Liver (tissue), 9 donors: ENCODE data around the gene BAAT. TPM values are rescaled to one million over a fixed set of nuclear protein-coding genes. Genes with fewer than 3 reads are reported as not detected.

Source experiments
- DNase-seq: peaks from one replicate; pipeline ENCODE4 v3.0.0-alpha.2; 2017; ENCODE audit warnings: low spot score
- H3K27ac ChIP-seq, 2 donors: one replicate each; pipeline ENCODE4 v1.7.0; 2013; ENCODE audit warnings: inconsistent platforms in 2 of 2, low read length in 2 of 2, control low read depth in 1 of 2, low read depth in 1 of 2, mild to moderate bottlenecking in 1 of 2
- H3K27me3 ChIP-seq, 4 donors: one replicate each; pipeline versions ENCODE4 v1.6.1 to v1.7.0; 2013; ENCODE audit warnings: low read length in 3 of 4, inconsistent platforms in 1 of 4, mild to moderate bottlenecking in 1 of 4, moderate library complexity in 1 of 4; ENCODE audit not compliant: control insufficient read depth in 4 of 4, insufficient read depth in 4 of 4
- H3K36me3 ChIP-seq, 4 donors: one replicate each; pipeline versions ENCODE4 v1.6.1 to v1.7.0; 2013; ENCODE audit warnings: low read length in 3 of 4, mild to moderate bottlenecking in 3 of 4, low read depth in 1 of 4, moderate library complexity in 1 of 4; ENCODE audit not compliant: control insufficient read depth in 4 of 4, insufficient read depth in 3 of 4
- H3K4me1 ChIP-seq, 4 donors: one replicate each; pipeline versions ENCODE4 v1.6.1 to v1.7.0; 2013; ENCODE audit warnings: low read length in 3 of 4, mild to moderate bottlenecking in 3 of 4, moderate library complexity in 1 of 4; ENCODE audit not compliant: control insufficient read depth in 4 of 4, insufficient read depth in 4 of 4
- H3K4me3 ChIP-seq, 3 donors: one replicate each; pipeline versions ENCODE4 v1.6.1 to v1.7.0; 2013; ENCODE audit warnings: low read length in 3 of 3, control low read depth in 1 of 3, low read depth in 1 of 3, mild to moderate bottlenecking in 1 of 3
- H3K9ac ChIP-seq, 2 donors: one replicate each; pipeline ENCODE4 v1.7.0; 2013; ENCODE audit warnings: low read length in 2 of 2, mild to moderate bottlenecking in 2 of 2, moderate library complexity in 2 of 2, control low read depth in 1 of 2, low read depth in 1 of 2
- H3K9me3 ChIP-seq, 4 donors: one replicate each; pipeline versions ENCODE4 v1.6.1 to v1.7.0; 2013; ENCODE audit warnings: low read length in 3 of 4; ENCODE audit not compliant: control insufficient read depth in 4 of 4
- ATF3 ChIP-seq: IDR thresholded peaks from 2 replicates; pipeline ENCODE4 v1.6.1; 2016; ENCODE audit warnings: antibody characterized with exemption
- EGR1 ChIP-seq, 2 donors: IDR thresholded peaks; 2 replicates each; pipeline ENCODE4 v1.6.1; 2016 to 2018; ENCODE audit warnings: antibody characterized with exemption in 2 of 2, low read depth in 2 of 2
- FOXA1 ChIP-seq: IDR thresholded peaks from 2 replicates; pipeline ENCODE4 v1.6.1; 2016; ENCODE audit warnings: antibody characterized with exemption
- FOXA2 ChIP-seq: IDR thresholded peaks from 2 replicates; pipeline ENCODE4 v1.6.1; 2016; ENCODE audit warnings: antibody characterized with exemption
- GABPA ChIP-seq, 2 donors: IDR thresholded peaks in 1 of 2; conservative IDR thresholded peaks in 1 of 2; 2 replicates each; pipeline ENCODE4 v1.6.1; 2016; ENCODE audit warnings: antibody characterized with exemption in 2 of 2, mild to moderate bottlenecking in 1 of 2, moderate library complexity in 1 of 2
- HNF4A ChIP-seq, 2 donors: conservative IDR thresholded peaks; 2 replicates each; pipeline ENCODE4 v1.6.1; 2016; ENCODE audit warnings: antibody characterized with exemption in 2 of 2, mild to moderate bottlenecking in 2 of 2
- HNF4G ChIP-seq: IDR thresholded peaks from 2 replicates; pipeline ENCODE4 v1.6.1; 2016; ENCODE audit warnings: antibody characterized with exemption
- JUND ChIP-seq, 2 donors: IDR thresholded peaks; 2 replicates each; pipeline ENCODE4 v1.6.1; 2016; ENCODE audit warnings: antibody characterized with exemption in 2 of 2
- NR2F2 ChIP-seq: IDR thresholded peaks from 2 replicates; pipeline ENCODE4 v1.6.1; 2016; ENCODE audit warnings: antibody characterized with exemption
- RAD21 ChIP-seq, 2 donors: IDR thresholded peaks; 2 replicates each; pipeline ENCODE4 v1.6.1; 2016; ENCODE audit warnings: antibody characterized with exemption in 2 of 2, mild to moderate bottlenecking in 2 of 2
- REST ChIP-seq: IDR thresholded peaks from 2 replicates; pipeline ENCODE4 v1.6.1; 2016; ENCODE audit warnings: antibody characterized with exemption, mild to moderate bottlenecking
- RXRA ChIP-seq, 2 donors: IDR thresholded peaks; 2 replicates each; pipeline ENCODE4 v1.6.1; 2017 to 2018; ENCODE audit warnings: antibody characterized with exemption in 2 of 2, mild to moderate bottlenecking in 1 of 2
- SP1 ChIP-seq: IDR thresholded peaks from 2 replicates; pipeline ENCODE4 v1.6.1; 2018; ENCODE audit warnings: antibody characterized with exemption, mild to moderate bottlenecking
- TAF1 ChIP-seq: conservative IDR thresholded peaks from 2 replicates; pipeline ENCODE4 v1.6.1; 2016; ENCODE audit warnings: antibody characterized with exemption, mild to moderate bottlenecking
- YY1 ChIP-seq: IDR thresholded peaks from 2 replicates; pipeline ENCODE4 v1.6.1; 2016; ENCODE audit warnings: antibody characterized with exemption, mild to moderate bottlenecking
- WGBS: extraction: QIAGEN DNeasy Blood & Tissue Kit; methylation state at CpG from one replicate; pipeline ENCODE4 v1.1.7; 2013; 5-methylcytosine and 5-hydroxymethylcytosine counted together
- polyA plus RNA-seq, 2 donors: library from polyadenylated mRNA; stranded (reverse) in 1 of 2; unstranded in 1 of 2; fragments of 200-250 nt in 1 of 2; fragments of >200 nt in 1 of 2; fragmentation: Nextera tagmentation in 1 of 2; extraction: Ambion mirVana in 1 of 2; gene quantifications; one replicate each; pipeline versions ENCODE4 v1.2.1 to v1.2.3, GENCODE V29; 2013 to 2015
- total RNA-seq, 2 donors: library from RNA; depleted of rRNA; stranded (reverse); fragments of >200 nt; gene quantifications; one replicate each; pipeline ENCODE4 v1.2.3, GENCODE V29; 2014
- TF ChIP-seq, protein P1 (sequence below): IDR thresholded peaks from 2 replicates; pipeline ENCODE4 v1.6.1; 2016; ENCODE audit warnings: antibody characterized with exemption
- TF ChIP-seq, protein P2 (sequence below): fragments of 150-350 bp; IDR thresholded peaks from 2 replicates; pipeline ENCODE4 v1.5.1; 2017; ENCODE audit warnings: improper control_type of control experiment, low read depth, low read length; ENCODE audit not compliant: missing input control
- TF ChIP-seq, protein P3 (sequence below): IDR thresholded peaks from 2 replicates; pipeline ENCODE4 v1.6.1; 2016; ENCODE audit warnings: antibody characterized with exemption
- donor health status: healthy.
- donor health status: healthy.
- donor health status: healthy.
- donor health status: healthy.
- donor health status: healthy.

Gene BAAT
- total and polyA plus RNA-seq, 4 donors: 31.9 to 275 (median 151) TPM

- no peak for DNase-seq
- Histone ChIP-seq H3K27me3 (no peaks in the 10 kb centered on the region), H3K27ac (peak overlapping the region; percentile 51 to 73), H3K9me3 (no peaks in the 10 kb centered on the region), H3K36me3 (peaks cover 0 to 1% (median 0%) of the 10 kb centered on the region in 4 donors), H3K9ac (peak overlapping the region in 1 of 2 donors; percentile 47), H3K4me3 (no peak overlapping the region), H3K4me1 (peaks cover 11 to 55% (median 22%) of the 10 kb centered on the region in 4 donors)
- WGBS: 51% methylated on average over 1 of the region's 1 CpG
- TF ChIP-seq, protein P1, sequence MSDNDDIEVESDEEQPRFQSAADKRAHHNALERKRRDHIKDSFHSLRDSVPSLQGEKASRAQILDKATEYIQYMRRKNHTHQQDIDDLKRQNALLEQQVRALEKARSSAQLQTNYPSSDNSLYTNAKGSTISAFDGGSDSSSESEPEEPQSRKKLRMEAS: no peak
- TF ChIP-seq HNF4A (conservative IDR thresholded peaks at IDR 0.05): peak; percentile 57 to 62
- no peak for TF ChIP-seq NR2F2
- peak; percentile 57 for TF ChIP-seq SP1
- TF ChIP-seq REST: peak; percentile 43
- TF ChIP-seq, protein P2, sequence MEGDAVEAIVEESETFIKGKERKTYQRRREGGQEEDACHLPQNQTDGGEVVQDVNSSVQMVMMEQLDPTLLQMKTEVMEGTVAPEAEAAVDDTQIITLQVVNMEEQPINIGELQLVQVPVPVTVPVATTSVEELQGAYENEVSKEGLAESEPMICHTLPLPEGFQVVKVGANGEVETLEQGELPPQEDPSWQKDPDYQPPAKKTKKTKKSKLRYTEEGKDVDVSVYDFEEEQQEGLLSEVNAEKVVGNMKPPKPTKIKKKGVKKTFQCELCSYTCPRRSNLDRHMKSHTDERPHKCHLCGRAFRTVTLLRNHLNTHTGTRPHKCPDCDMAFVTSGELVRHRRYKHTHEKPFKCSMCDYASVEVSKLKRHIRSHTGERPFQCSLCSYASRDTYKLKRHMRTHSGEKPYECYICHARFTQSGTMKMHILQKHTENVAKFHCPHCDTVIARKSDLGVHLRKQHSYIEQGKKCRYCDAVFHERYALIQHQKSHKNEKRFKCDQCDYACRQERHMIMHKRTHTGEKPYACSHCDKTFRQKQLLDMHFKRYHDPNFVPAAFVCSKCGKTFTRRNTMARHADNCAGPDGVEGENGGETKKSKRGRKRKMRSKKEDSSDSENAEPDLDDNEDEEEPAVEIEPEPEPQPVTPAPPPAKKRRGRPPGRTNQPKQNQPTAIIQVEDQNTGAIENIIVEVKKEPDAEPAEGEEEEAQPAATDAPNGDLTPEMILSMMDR: no peak
- no peak for TF ChIP-seq GABPA (IDR thresholded peaks at IDR 0.05 in 1 of 2, conservative IDR thresholded peaks at IDR 0.05 in 1 of 2)
- TF ChIP-seq RXRA (IDR thresholded peaks at IDR 0.05): peak; percentile 57 to 71
- TF ChIP-seq YY1: no peak
- TF ChIP-seq, protein P3, sequence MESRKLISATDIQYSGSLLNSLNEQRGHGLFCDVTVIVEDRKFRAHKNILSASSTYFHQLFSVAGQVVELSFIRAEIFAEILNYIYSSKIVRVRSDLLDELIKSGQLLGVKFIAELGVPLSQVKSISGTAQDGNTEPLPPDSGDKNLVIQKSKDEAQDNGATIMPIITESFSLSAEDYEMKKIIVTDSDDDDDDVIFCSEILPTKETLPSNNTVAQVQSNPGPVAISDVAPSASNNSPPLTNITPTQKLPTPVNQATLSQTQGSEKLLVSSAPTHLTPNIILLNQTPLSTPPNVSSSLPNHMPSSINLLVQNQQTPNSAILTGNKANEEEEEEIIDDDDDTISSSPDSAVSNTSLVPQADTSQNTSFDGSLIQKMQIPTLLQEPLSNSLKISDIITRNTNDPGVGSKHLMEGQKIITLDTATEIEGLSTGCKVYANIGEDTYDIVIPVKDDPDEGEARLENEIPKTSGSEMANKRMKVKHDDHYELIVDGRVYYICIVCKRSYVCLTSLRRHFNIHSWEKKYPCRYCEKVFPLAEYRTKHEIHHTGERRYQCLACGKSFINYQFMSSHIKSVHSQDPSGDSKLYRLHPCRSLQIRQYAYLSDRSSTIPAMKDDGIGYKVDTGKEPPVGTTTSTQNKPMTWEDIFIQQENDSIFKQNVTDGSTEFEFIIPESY: peak; percentile 15
- no peak for TF ChIP-seq ATF3
- no peak for TF ChIP-seq EGR1 (IDR thresholded peaks at IDR 0.05; ENCODE audit: low read depth in 2 of 2)
- TF ChIP-seq FOXA1: peak; percentile 54
- TF ChIP-seq HNF4G: no peak
- peak in 1 of 2 donors; percentile 54 for TF ChIP-seq JUND (IDR thresholded peaks at IDR 0.05)
- no peak for TF ChIP-seq TAF1
- peak; percentile 43 to 46 for TF ChIP-seq RAD21 (IDR thresholded peaks at IDR 0.05)
- peak; percentile 74 for TF ChIP-seq FOXA2
Observed at GRCh38 chr9:101350285-101350684, 34.5 kb downstream of the BAAT start.
